HG03457 (cell line): ENCODE measurements around the gene ZNF429.
"Not testable (repeated sequence)": the region's sequence is repeated elsewhere in the genome, so short reads cannot be mapped to it uniquely, and the experiment has no call there.

Source experiments
- ATAC-seq: cut with Tn5 transposase; IDR thresholded peaks from one replicate; pipeline ENCODE4 v1.9.1; 2021; ENCODE audit warnings: moderate number of reproducible peaks; ENCODE audit not compliant: unreplicated experiment

Gene ZNF429

GRCh38 chr19:21588065-21588601, 82.7 kb downstream of the ZNF429 start:
- no peak for ATAC-seq

GRCh38 chr19:21590867-21591266, 85.5 kb downstream of the ZNF429 start:
- no peak for ATAC-seq

GRCh38 chr19:21593008-21593481, 87.6 kb downstream of the ZNF429 start:
- ATAC-seq, result no peak

- ATAC-seq, result no peak
These were observed 88.1 kb downstream of the ZNF429 start for GRCh38 chr19:21593502-21593901.

GRCh38 chr19:21593934-21594820, 88.8 kb downstream of the ZNF429 start:
- ATAC-seq, result no peak

- ATAC-seq, result no peak
These were observed 89.8 kb downstream of the ZNF429 start for GRCh38 chr19:21595185-21595584.

GRCh38 chr19:21602082-21602658, 96.8 kb downstream of the ZNF429 start:
- no peak for ATAC-seq

- ATAC-seq, result not testable (repeated sequence)
These were observed 97.4 kb downstream of the ZNF429 start for GRCh38 chr19:21602659-21603430.

- ATAC-seq, result no peak
These were observed 98.2 kb downstream of the ZNF429 start for GRCh38 chr19:21603431-21604231.

- ATAC-seq, result no peak
These were observed 99.0 kb downstream of the ZNF429 start for GRCh38 chr19:21604351-21604926.
